KMS-11 (cell line): Measurements from ENCODE around the gene TENM4.

Experiments used
- H2AFZ ChIP-seq: fragments of 200-600 bp; sonication (generic); 2 replicates; pipeline ENCODE4 v1.6.1; 2016; ENCODE audit warnings: antibody characterized with exemption, mixed run types, low read depth
- H3K27ac ChIP-seq: fragments of 200-600 bp; sonication (generic); 2 replicates; pipeline ENCODE4 v1.6.1; 2016; ENCODE audit warnings: mild to moderate bottlenecking, mixed run types
- H3K27me3 ChIP-seq: fragments of 200-600 bp; sonication (generic); 2 replicates; pipeline ENCODE4 v1.6.1; 2017; ENCODE audit warnings: mild to moderate bottlenecking, low read depth, mixed run types, moderate library complexity; ENCODE audit not compliant: insufficient read depth
- H3K36me3 ChIP-seq: fragments of 200-600 bp; sonication (generic); 2 replicates; pipeline ENCODE4 v1.6.1; 2017; ENCODE audit warnings: mild to moderate bottlenecking, mixed run types; ENCODE audit not compliant: insufficient read depth
- H3K4me1 ChIP-seq: fragments of 200-600 bp; sonication (generic); 2 replicates; pipeline ENCODE4 v1.6.1; 2016; ENCODE audit warnings: mild to moderate bottlenecking, low read depth, mixed run types; ENCODE audit not compliant: poor library complexity, severe bottlenecking
- H3K4me2 ChIP-seq: fragments of 200-600 bp; sonication (generic); 2 replicates; pipeline ENCODE4 v1.7.0; 2016; ENCODE audit warnings: mild to moderate bottlenecking, mixed run types
- H3K4me3 ChIP-seq: fragments of 200-600 bp; sonication (generic); IDR thresholded peaks from 2 replicates; pipeline ENCODE4 v1.6.1; 2017; ENCODE audit warnings: low read depth, low read length, mixed read lengths; ENCODE audit not compliant: insufficient read depth
- H3K79me2 ChIP-seq: fragments of 200-600 bp; sonication (generic); 2 replicates; pipeline ENCODE4 v1.6.1; 2016; ENCODE audit warnings: low read depth, mixed run types; ENCODE audit not compliant: insufficient read depth
- H3K9ac ChIP-seq: fragments of 200-600 bp; sonication (generic); 2 replicates; pipeline ENCODE4 v1.6.1; 2016; ENCODE audit warnings: mild to moderate bottlenecking, mixed run types
- H4K20me1 ChIP-seq: fragments of 200-600 bp; sonication (generic); 2 replicates; pipeline ENCODE4 v1.6.1; 2016; ENCODE audit warnings: mild to moderate bottlenecking, mixed run types; ENCODE audit not compliant: insufficient read depth
- CTCF ChIP-seq: fragments of 200-600 bp; sonication (generic); conservative IDR thresholded peaks from 2 replicates; pipeline ENCODE4 v1.6.1; 2017; ENCODE audit warnings: low read depth, mild to moderate bottlenecking, antibody characterized with exemption, low read length, moderate library complexity, mixed read lengths

TENM4 gene

DNA sequence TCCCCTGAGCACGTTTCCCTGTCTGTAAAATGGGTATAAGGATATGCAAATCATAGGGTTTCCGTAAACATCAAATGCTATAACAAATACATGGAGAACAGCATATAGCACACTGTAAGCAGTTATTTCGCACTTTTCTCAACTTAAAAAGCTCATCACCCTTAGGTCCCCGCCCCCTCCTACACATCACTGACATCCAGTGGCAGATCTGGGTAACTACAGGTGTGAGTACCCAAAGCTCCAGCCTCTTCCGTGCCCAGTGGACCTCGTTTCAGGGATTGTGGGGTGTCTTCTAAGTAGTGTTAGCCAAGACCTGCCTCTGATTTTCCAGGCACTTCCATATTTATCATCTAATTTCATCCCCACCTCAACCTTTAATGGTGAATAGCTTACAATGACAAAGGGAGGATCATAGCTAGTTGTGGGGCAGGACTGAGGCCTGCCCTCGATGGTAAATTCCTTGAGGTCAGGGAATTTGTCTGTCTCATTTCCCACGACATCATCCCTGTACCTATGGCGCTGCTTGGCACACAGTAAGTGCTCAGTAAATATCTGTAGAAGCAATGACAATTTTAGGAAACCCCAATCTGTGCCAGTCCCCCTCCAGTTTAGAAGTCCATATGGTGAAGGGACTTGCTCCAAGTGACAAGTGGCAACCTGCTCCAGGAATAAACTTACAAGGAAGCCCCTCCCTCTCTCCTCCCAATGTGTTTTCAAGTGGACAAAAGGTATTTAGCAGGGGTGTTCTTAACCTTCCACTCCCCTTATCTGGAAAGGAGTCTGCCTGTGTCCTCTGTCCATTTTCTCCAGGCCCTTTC is 340.5 kb downstream of the TENM4 start:
- TF ChIP-seq CTCF, result peak; percentile 88
- Histone ChIP-seq H3K36me3 (no peaks in the 10 kb centered on the region), H2AFZ (no peak overlapping the region)

DNA sequence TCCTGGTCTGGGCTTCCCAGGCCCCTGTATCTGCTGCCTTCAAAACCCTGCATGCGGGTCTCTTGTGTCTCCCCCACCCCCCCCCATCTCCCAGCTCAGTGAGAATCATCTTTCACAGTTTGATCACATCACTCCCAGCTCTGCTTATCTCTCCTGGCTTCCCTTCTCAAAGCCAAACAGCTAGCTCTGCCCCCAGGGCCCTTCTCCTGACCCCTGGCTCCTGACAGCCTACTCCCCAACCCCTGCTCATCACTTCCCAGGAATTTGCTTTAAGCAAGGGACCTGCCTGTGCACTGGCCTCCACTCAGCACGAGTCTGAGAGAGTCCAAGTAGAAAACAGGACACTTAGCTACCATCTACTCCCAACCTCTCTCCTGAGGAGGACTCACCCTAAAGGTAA is 342.7 kb downstream of the TENM4 start:
- Histone ChIP-seq H3K79me2 (no peaks in the 10 kb centered on the region), H3K4me3 (no peak overlapping the region), H3K4me2 (no peak overlapping the region), H4K20me1 (no peaks in the 10 kb centered on the region), H3K9ac (no peak overlapping the region), H3K4me1 (no peaks in the 10 kb centered on the region), H3K27me3 (no peaks in the 10 kb centered on the region), H2AFZ (no peak overlapping the region), H3K27ac (no peak overlapping the region), H3K36me3 (no peaks in the 10 kb centered on the region)
- TF ChIP-seq CTCF, result no peak

More for the DNA sequence above, 340.5 kb downstream of the TENM4 start:
- Histone ChIP-seq H3K9ac (no peak overlapping the region), H4K20me1 (no peaks in the 10 kb centered on the region), H3K4me3 (no peak overlapping the region), H3K4me1 (no peaks in the 10 kb centered on the region), H3K27me3 (no peaks in the 10 kb centered on the region), H3K79me2 (no peaks in the 10 kb centered on the region), H3K4me2 (no peak overlapping the region), H3K27ac (no peak overlapping the region)

DNA sequence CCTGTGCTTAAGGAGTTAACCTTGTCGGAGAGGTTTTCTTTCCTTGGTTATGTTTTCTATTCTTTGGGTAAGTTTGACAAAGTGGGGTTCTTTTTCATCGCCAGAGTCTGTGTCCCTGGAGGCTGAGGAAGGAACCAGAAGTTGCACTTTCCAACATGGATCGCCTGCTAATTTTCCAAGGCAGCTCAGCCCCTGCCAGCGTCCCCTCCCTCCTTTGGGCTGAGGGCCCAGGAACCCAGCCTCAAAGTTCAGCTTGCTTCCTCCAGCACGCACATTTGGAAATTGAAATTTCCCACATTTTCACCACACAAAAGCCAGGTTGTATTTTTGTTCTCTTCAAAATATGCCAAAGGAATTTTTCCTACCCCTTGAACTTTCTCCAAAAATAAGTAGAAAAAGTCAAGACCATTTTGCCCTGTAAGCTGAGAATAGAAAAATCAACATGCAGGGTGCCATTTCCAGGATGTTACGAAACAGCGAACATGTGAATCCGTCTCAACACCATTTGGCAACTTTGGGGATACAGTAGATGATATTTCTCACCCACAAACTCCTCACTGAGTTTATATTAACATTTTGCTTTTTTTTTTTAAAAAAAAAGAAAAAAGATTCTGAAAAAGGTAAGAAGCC is 343.5 kb downstream of the TENM4 start:
- TF ChIP-seq CTCF, result no peak
- H4K20me1 ChIP-seq, result no peaks in the 10 kb centered on the region

GRCh38 chr11:79095424-79095823 is 345.4 kb downstream of the TENM4 start:
- no peaks in the 10 kb centered on the region for H3K4me1 ChIP-seq
- H3K27ac ChIP-seq, result no peak overlapping the region
- no peaks in the 10 kb centered on the region for H4K20me1 ChIP-seq
- TF ChIP-seq CTCF, result no peak
- no peaks in the 10 kb centered on the region for H3K27me3 ChIP-seq
- H2AFZ ChIP-seq, result no peak overlapping the region
- no peaks in the 10 kb centered on the region for H3K79me2 ChIP-seq
- no peak overlapping the region for H3K9ac ChIP-seq
- H3K36me3 ChIP-seq, result no peaks in the 10 kb centered on the region
- no peak overlapping the region for H3K4me2 ChIP-seq
- H3K4me3 ChIP-seq, result no peak overlapping the region

More for the DNA sequence above, 343.5 kb downstream of the TENM4 start:
- Histone ChIP-seq H3K9ac (no peak overlapping the region), H3K4me2 (no peak overlapping the region), H3K4me3 (no peak overlapping the region), H3K36me3 (no peaks in the 10 kb centered on the region), H3K79me2 (no peaks in the 10 kb centered on the region), H2AFZ (no peak overlapping the region), H3K27me3 (no peaks in the 10 kb centered on the region), H3K4me1 (no peaks in the 10 kb centered on the region), H3K27ac (no peak overlapping the region)
